Smooth muscle cell (in vitro differentiated cells): Measurements from ENCODE around the gene LRCH4. TPM values are rescaled to one million over a fixed set of nuclear protein-coding genes. Genes with fewer than 3 reads are reported as not detected.
A peak's percentile ranks its signal among the peaks of the same experiment; 100 is the strongest.

ENCODE experiments used
- DNase-seq: peaks from one replicate; lab custom pipeline; 2025; ENCODE audit not compliant: unreplicated experiment; lab: John Stamatoyannopoulos, UW
- H2AFZ ChIP-seq: fragments of 200-600 bp; sonication (generic); 2 replicates; pipeline ENCODE4 v1.6.0; 2016; ENCODE audit warnings: antibody characterized with exemption, low read depth, mild to moderate bottlenecking
- H3F3A ChIP-seq: fragments of 200-600 bp; sonication (generic); 2 replicates; pipeline ENCODE4 v1.6.0; 2017; ENCODE audit warnings: antibody characterized with exemption, low read depth
- H3K27ac ChIP-seq: fragments of 200-600 bp; sonication (generic); 2 replicates; pipeline ENCODE4 v1.5.1; 2016; ENCODE audit warnings: low read depth, mild to moderate bottlenecking
- H3K27me3 ChIP-seq: fragments of 200-600 bp; sonication (generic); 2 replicates; pipeline ENCODE4 v1.6.1; 2016; ENCODE audit warnings: low read depth, mild to moderate bottlenecking
- H3K36me3 ChIP-seq: fragments of 200-600 bp; sonication (generic); 2 replicates; pipeline ENCODE4 v1.5.1; 2016; ENCODE audit warnings: low read depth
- H3K4me1 ChIP-seq: fragments of 200-600 bp; sonication (generic); 2 replicates; pipeline ENCODE4 v1.5.1; 2016; ENCODE audit warnings: low read depth
- H3K4me2 ChIP-seq: fragments of 200-600 bp; sonication (generic); 2 replicates; pipeline ENCODE4 v1.6.0; 2016; ENCODE audit warnings: mild to moderate bottlenecking
- H3K4me3 ChIP-seq: fragments of 200-600 bp; sonication (generic); 2 replicates; pipeline ENCODE4 v1.5.1; 2016; ENCODE audit warnings: mild to moderate bottlenecking
- H3K79me2 ChIP-seq: fragments of 200-600 bp; sonication (generic); 2 replicates; pipeline ENCODE4 v1.6.0; 2016; ENCODE audit warnings: low read depth, mild to moderate bottlenecking
- H3K9ac ChIP-seq: fragments of 200-600 bp; sonication (generic); 2 replicates; pipeline ENCODE4 v1.6.0; 2016; ENCODE audit warnings: low read depth
- H3K9me3 ChIP-seq: fragments of 200-600 bp; sonication (generic); replicated peaks from 2 replicates; pipeline ENCODE4 v1.5.1; 2016; ENCODE audit warnings: low read depth
- H4K20me1 ChIP-seq: fragments of 200-600 bp; sonication (generic); 2 replicates; pipeline ENCODE4 v1.6.0; 2016; ENCODE audit warnings: low read depth
- WGBS: methylation state at CpG from one replicate; pipeline ENCODE4 v1.1.7; 2016; ENCODE audit warnings: low lambda C conversion rate; 5-methylcytosine and 5-hydroxymethylcytosine counted together
- polyA plus RNA-seq: library from polyadenylated mRNA; unstranded; fragments of >200 nt; fragmentation: Nextera tagmentation; extraction: Ambion mirVana; gene quantifications from 2 replicates; pipeline ENCODE4 v1.2.1, GENCODE V29; 2016
- total RNA-seq: library from RNA; depleted of rRNA; stranded (reverse); fragments of >200 nt; gene quantifications from 2 replicates; pipeline ENCODE4 v1.2.3, GENCODE V29; 2014
- TF ChIP-seq, protein P1 (sequence below): fragments of 200-600 bp; sonication (generic); IDR thresholded peaks from 2 replicates; pipeline ENCODE4 v1.5.1; 2017; ENCODE audit warnings: borderline replicate concordance, mild to moderate bottlenecking, antibody characterized with exemption; ENCODE audit not compliant: insufficient read depth, poor library complexity, severe bottlenecking

The LRCH4 gene
- total and polyA plus RNA-seq, 2 experiments from 2014 or later, result 48.2 to 58.5 TPM

- H3K9ac ChIP-seq, result no peak overlapping the region
Observed at GRCh38 chr7:100629117-100629716, 43.3 kb upstream of the LRCH4 start.

GRCh38 chr7:100627238-100627549 lies 41.3 kb upstream of the LRCH4 start:
- Histone ChIP-seq H3K9ac (no peak overlapping the region), H3K79me2 (no peaks in the 10 kb centered on the region), H3F3A (no peaks in the 10 kb centered on the region), H3K4me2 (no peak overlapping the region), H3K36me3 (no peaks in the 10 kb centered on the region), H3K27ac (no peak overlapping the region), H3K27me3 (no peaks in the 10 kb centered on the region), H4K20me1 (no peaks in the 10 kb centered on the region), H3K9me3 (no peaks in the 10 kb centered on the region), H3K4me3 (no peak overlapping the region), H3K4me1 (peaks cover 3% of the 10 kb centered on the region), H2AFZ (no peak overlapping the region)
- WGBS, result 92% methylated on average over 21 of the region's 21 CpGs
- DNase-seq, result no peak
- TF ChIP-seq, protein P1, sequence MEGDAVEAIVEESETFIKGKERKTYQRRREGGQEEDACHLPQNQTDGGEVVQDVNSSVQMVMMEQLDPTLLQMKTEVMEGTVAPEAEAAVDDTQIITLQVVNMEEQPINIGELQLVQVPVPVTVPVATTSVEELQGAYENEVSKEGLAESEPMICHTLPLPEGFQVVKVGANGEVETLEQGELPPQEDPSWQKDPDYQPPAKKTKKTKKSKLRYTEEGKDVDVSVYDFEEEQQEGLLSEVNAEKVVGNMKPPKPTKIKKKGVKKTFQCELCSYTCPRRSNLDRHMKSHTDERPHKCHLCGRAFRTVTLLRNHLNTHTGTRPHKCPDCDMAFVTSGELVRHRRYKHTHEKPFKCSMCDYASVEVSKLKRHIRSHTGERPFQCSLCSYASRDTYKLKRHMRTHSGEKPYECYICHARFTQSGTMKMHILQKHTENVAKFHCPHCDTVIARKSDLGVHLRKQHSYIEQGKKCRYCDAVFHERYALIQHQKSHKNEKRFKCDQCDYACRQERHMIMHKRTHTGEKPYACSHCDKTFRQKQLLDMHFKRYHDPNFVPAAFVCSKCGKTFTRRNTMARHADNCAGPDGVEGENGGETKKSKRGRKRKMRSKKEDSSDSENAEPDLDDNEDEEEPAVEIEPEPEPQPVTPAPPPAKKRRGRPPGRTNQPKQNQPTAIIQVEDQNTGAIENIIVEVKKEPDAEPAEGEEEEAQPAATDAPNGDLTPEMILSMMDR, result no peak

More at GRCh38 chr7:100629117-100629716, 43.3 kb upstream of the LRCH4 start:
- DNase-seq, result no peak
- no peaks in the 10 kb centered on the region for H3F3A ChIP-seq
- H3K27me3 ChIP-seq, result no peaks in the 10 kb centered on the region
- TF ChIP-seq, protein P1, result peak; percentile 5
- no peaks in the 10 kb centered on the region for H3K79me2 ChIP-seq
- no peak overlapping the region for H3K4me2 ChIP-seq
- H3K36me3 ChIP-seq, result no peaks in the 10 kb centered on the region
- H3K27ac ChIP-seq, result no peak overlapping the region
- WGBS, result 64% methylated on average over 11 of the region's 11 CpGs
- H2AFZ ChIP-seq, result no peak overlapping the region
- H3K9me3 ChIP-seq, result no peaks in the 10 kb centered on the region
- no peaks in the 10 kb centered on the region for H4K20me1 ChIP-seq
- no peak overlapping the region for H3K4me3 ChIP-seq
- peaks cover 3% of the 10 kb centered on the region for H3K4me1 ChIP-seq

GRCh38 chr7:100626530-100627237 lies 40.8 kb upstream of the LRCH4 start:
- WGBS, result 14% methylated on average over 16 of the region's 37 CpGs
- H3K9ac ChIP-seq, result no peak overlapping the region
- DNase-seq, result peak; percentile 62

More at GRCh38 chr7:100626530-100627237, 40.8 kb upstream of the LRCH4 start:
- peak overlapping the region; percentile 46 for H3K4me3 ChIP-seq
- peak overlapping the region; percentile 94 for H3K4me2 ChIP-seq
- H3F3A ChIP-seq, result no peaks in the 10 kb centered on the region
- no peaks in the 10 kb centered on the region for H4K20me1 ChIP-seq
- TF ChIP-seq, protein P1, result no peak
- H3K27ac ChIP-seq, result no peak overlapping the region
- no peaks in the 10 kb centered on the region for H3K79me2 ChIP-seq
- H3K4me1 ChIP-seq, result peaks cover 3% of the 10 kb centered on the region
- H3K9me3 ChIP-seq, result no peaks in the 10 kb centered on the region
- H3K36me3 ChIP-seq, result no peaks in the 10 kb centered on the region
- H2AFZ ChIP-seq, result no peak overlapping the region
- no peaks in the 10 kb centered on the region for H3K27me3 ChIP-seq
